Transverse colon (tissue), 4 donors: ENCODE data around the gene FANCG.

Experiments used
- CTCF ChIP-seq, 5 experiments: fragments of 200-600 bp in 3 of 5; fragments of 450-650 bp in 2 of 5; sonication (generic) in 3 of 5; IDR thresholded peaks; 1 replicate in 2 of 5; 2 replicates in 3 of 5; pipeline ENCODE4 v1.5.1; 2016 to 2017; ENCODE audit warnings: antibody characterized with exemption in 5 of 5, inconsistent platforms in 3 of 5, mild to moderate bottlenecking in 2 of 5, moderate library complexity in 1 of 5
- EP300 ChIP-seq: sonication (generic); formaldehyde crosslinking; IDR thresholded peaks from one replicate; pipeline ENCODE4 v1.6.1; 2017; ENCODE audit warnings: antibody characterized with exemption, low read depth
- POLR2A ChIP-seq: fragments of 450-650 bp; IDR thresholded peaks from one replicate; pipeline ENCODE4 v1.6.1; 2016; ENCODE audit warnings: antibody characterized with exemption, mild to moderate bottlenecking, moderate library complexity
- POLR2AphosphoS5 ChIP-seq, 3 donors: sonication (generic); formaldehyde crosslinking; IDR thresholded peaks; one replicate each; pipeline ENCODE4 v1.6.1; 2016; ENCODE audit warnings: antibody characterized with exemption in 3 of 3

GRCh38 chr9:35067056-35067455 is 12.7 kb downstream of the FANCG start:
- no peak for TF ChIP-seq CTCF (IDR thresholded peaks at IDR 0.05)
- TF ChIP-seq EP300: no peak
- TF ChIP-seq POLR2AphosphoS5 (IDR thresholded peaks at IDR 0.05): no peak
- TF ChIP-seq POLR2A: no peak
